Loucy (cell line): ENCODE data around the gene CYP4Z1.
"Not testable (repeated sequence)": the region's sequence is repeated elsewhere in the genome, so short reads cannot be mapped to it uniquely, and the experiment has no call there.

Experiments used
- H2AFZ ChIP-seq: fragments of 200-600 bp; sonication (generic); 2 replicates; pipeline ENCODE4 v1.6.0; 2016; ENCODE audit warnings: antibody characterized with exemption, mild to moderate bottlenecking, low read length, moderate library complexity
- H3F3A ChIP-seq: fragments of 200-600 bp; 2 replicates; pipeline ENCODE4 v1.6.0; 2016; ENCODE audit warnings: antibody characterized with exemption, low read depth, mild to moderate bottlenecking
- H3K27me3 ChIP-seq: fragments of 200-600 bp; sonication (generic); 2 replicates; pipeline ENCODE4 v1.6.1; 2014; ENCODE audit warnings: low read length, mild to moderate bottlenecking; ENCODE audit not compliant: insufficient read depth, poor library complexity, severe bottlenecking
- H3K36me3 ChIP-seq: fragments of 200-600 bp; sonication (generic); 2 replicates; pipeline ENCODE4 v1.6.1; 2016; ENCODE audit warnings: low read length; ENCODE audit not compliant: insufficient read depth
- H3K4me1 ChIP-seq: fragments of 200-600 bp; sonication (generic); 2 replicates; pipeline ENCODE4 v1.5.1; 2014; ENCODE audit warnings: low read length, mild to moderate bottlenecking; ENCODE audit not compliant: insufficient read depth, poor library complexity, severe bottlenecking
- H3K4me2 ChIP-seq: fragments of 200-600 bp; sonication (generic); 2 replicates; pipeline ENCODE4 v1.6.0; 2014; ENCODE audit warnings: antibody characterized with exemption, low read length, low read depth, mild to moderate bottlenecking; ENCODE audit not compliant: poor library complexity, severe bottlenecking
- H3K4me3 ChIP-seq: fragments of 200-600 bp; sonication (generic); 2 replicates; pipeline ENCODE4 v1.5.1; 2014; ENCODE audit warnings: low read length, mild to moderate bottlenecking, mixed read lengths; ENCODE audit not compliant: poor library complexity, severe bottlenecking
- H3K79me2 ChIP-seq: fragments of 200-600 bp; sonication (generic); 2 replicates; pipeline ENCODE4 v1.6.1; 2014; ENCODE audit warnings: low read length; ENCODE audit not compliant: insufficient read depth
- H3K9ac ChIP-seq: fragments of 200-600 bp; sonication (generic); 2 replicates; pipeline ENCODE4 v1.6.0; 2014; ENCODE audit warnings: mild to moderate bottlenecking, low read depth, low read length, moderate library complexity; ENCODE audit not compliant: poor library complexity, severe bottlenecking
- H3K9me2 ChIP-seq: fragments of 200-600 bp; sonication (generic); replicated peaks from 2 replicates; pipeline ENCODE4 v1.6.1; 2016; ENCODE audit warnings: low read depth, low read length, mixed read lengths
- H3K9me3 ChIP-seq: fragments of 200-600 bp; sonication (generic); 2 replicates; pipeline ENCODE4 v1.6.1; 2014; ENCODE audit warnings: mild to moderate bottlenecking, antibody characterized with exemption, low read length, low read depth; ENCODE audit not compliant: insufficient read depth
- H4K20me1 ChIP-seq: fragments of 200-600 bp; sonication (generic); 2 replicates; pipeline ENCODE4 v1.6.0; 2014; ENCODE audit warnings: antibody characterized with exemption, low read length, mild to moderate bottlenecking; ENCODE audit not compliant: insufficient read depth, poor library complexity, severe bottlenecking
- CTCF ChIP-seq: fragments of 200-600 bp; sonication (generic); conservative IDR thresholded peaks from 2 replicates; pipeline ENCODE4 v1.5.1; 2014; ENCODE audit warnings: mild to moderate bottlenecking, antibody characterized with exemption, low read length
- EZH2phosphoT487 ChIP-seq: fragments of 200-600 bp; IDR thresholded peaks from 2 replicates; pipeline ENCODE4 v1.6.1; 2018; ENCODE audit warnings: antibody characterized with exemption, mild to moderate bottlenecking, moderate library complexity, borderline replicate concordance

CYP4Z1 gene

GRCh38 chr1:47109482-47109881 is 42.5 kb downstream of the CYP4Z1 start:
- not testable (repeated sequence) for H3K9me2 ChIP-seq, H3K9me3 ChIP-seq, H3K4me3 ChIP-seq, H3K4me1 ChIP-seq, H3K27me3 ChIP-seq, H2AFZ ChIP-seq, H3K79me2 ChIP-seq, H3K36me3 ChIP-seq, H3K9ac ChIP-seq, H4K20me1 ChIP-seq, H3F3A ChIP-seq, H3K4me2 ChIP-seq

GRCh38 chr1:47113178-47113577 is 46.1 kb downstream of the CYP4Z1 start:
- Histone ChIP-seq H3K4me3 (no peak overlapping the region), H3K9me2 (no peaks in the 10 kb centered on the region), H3K9ac (no peak overlapping the region), H3K79me2 (no peaks in the 10 kb centered on the region), H3K36me3 (no peaks in the 10 kb centered on the region), H3K4me2 (no peak overlapping the region), H3K4me1 (no peaks in the 10 kb centered on the region), H3F3A (no peaks in the 10 kb centered on the region), H2AFZ (no peak overlapping the region), H4K20me1 (no peaks in the 10 kb centered on the region), H3K9me3 (no peaks in the 10 kb centered on the region), H3K27me3 (no peaks in the 10 kb centered on the region)
- TF ChIP-seq CTCF (no peak), EZH2phosphoT487 (no peak)

- H3K9me2 ChIP-seq, H3K4me2 ChIP-seq, H3K9ac ChIP-seq, H3K9me3 ChIP-seq, H3F3A ChIP-seq, H2AFZ ChIP-seq, H3K36me3 ChIP-seq, H3K27me3 ChIP-seq, H3K4me3 ChIP-seq, H3K4me1 ChIP-seq, H3K79me2 ChIP-seq, H4K20me1 ChIP-seq: not testable (repeated sequence)
Observed at GRCh38 chr1:47121039-47121438, 54.0 kb downstream of the CYP4Z1 start.

- H3F3A ChIP-seq, H3K9ac ChIP-seq, H2AFZ ChIP-seq, H3K27me3 ChIP-seq, H3K36me3 ChIP-seq, H3K4me3 ChIP-seq, H3K9me3 ChIP-seq, H3K4me1 ChIP-seq, H3K79me2 ChIP-seq, H3K4me2 ChIP-seq, H4K20me1 ChIP-seq, H3K9me2 ChIP-seq: not testable (repeated sequence)
Observed at GRCh38 chr1:47124834-47125233, 57.8 kb downstream of the CYP4Z1 start.

- H3K9me3 ChIP-seq, H3K36me3 ChIP-seq, H3F3A ChIP-seq, H3K4me2 ChIP-seq, H3K9me2 ChIP-seq, H3K79me2 ChIP-seq, H2AFZ ChIP-seq, H3K4me1 ChIP-seq, H3K27me3 ChIP-seq, H4K20me1 ChIP-seq, H3K9ac ChIP-seq, H3K4me3 ChIP-seq: not testable (repeated sequence)
Observed at GRCh38 chr1:47126997-47127396, 60.0 kb downstream of the CYP4Z1 start.
